Activated naive CD8-positive, alpha-beta T cell treated with anti-CD3 and anti-CD28 coated beads, Interleukin-2, amount 50 U/mL, for 16 hours (primary cell): Measurements from ENCODE around the gene COMT.
"Not testable (repeated sequence)": the region's sequence is repeated elsewhere in the genome, so short reads cannot be mapped to it uniquely, and the experiment has no call there.

Source experiments
- DNase-seq: peaks from one replicate; pipeline ENCODE4 v3.0.0-alpha.2; 2020; ENCODE audit warnings: low read depth, low spot score

COMT gene

DNA sequence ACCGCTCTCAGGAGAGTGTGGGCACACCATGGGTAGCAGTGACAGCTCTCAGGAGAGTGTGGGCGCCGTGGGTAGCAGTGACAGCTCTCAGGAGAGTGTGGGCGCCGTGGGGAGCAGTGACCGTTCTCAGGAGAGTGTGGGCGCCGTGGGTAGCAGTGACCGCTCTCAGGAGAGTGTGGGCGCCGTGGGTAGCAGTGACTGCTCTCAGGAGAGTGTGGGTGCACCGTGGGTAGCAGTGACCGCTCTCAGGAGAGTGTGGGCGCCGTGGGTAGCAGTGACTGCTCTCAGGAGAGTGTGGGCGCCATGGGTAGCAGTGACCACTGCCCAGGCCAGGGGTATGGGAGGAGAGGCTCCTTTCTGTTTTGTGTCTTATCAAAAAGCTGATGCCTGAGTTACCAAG is 33.7 kb upstream of the COMT start:
- not testable (repeated sequence) for DNase-seq

DNA sequence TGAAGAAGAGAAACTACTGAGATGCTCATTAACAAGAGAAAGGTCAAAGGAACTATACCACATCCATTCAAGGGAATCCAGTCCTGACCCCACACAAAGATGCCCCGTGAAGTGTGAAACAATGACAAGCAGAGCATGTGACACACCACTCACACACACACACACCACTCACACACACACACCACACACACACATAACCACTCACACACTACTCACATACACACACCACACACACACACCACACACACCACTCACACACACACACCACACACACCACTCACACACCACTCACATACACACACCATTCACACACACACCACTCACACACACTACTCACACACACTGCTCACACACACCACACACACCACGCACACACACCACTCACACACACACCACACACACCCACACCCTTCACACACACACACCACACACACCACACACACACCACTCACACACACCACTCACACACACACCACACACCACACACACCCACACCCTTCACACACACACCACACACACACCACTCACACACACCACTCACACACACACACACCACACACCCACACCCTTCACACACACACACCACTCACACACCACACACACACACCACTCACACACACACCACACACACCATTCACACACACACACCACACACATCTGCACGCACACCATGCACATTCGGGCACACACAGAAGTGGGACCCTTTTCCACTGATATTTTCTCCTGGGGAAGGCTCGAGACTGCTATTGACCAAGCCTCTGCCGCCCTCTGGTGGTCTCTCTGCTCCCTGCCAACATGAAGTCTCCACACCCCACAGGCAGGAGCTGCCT is 32.0 kb upstream of the COMT start:
- DNase-seq: peak; percentile 71

DNA sequence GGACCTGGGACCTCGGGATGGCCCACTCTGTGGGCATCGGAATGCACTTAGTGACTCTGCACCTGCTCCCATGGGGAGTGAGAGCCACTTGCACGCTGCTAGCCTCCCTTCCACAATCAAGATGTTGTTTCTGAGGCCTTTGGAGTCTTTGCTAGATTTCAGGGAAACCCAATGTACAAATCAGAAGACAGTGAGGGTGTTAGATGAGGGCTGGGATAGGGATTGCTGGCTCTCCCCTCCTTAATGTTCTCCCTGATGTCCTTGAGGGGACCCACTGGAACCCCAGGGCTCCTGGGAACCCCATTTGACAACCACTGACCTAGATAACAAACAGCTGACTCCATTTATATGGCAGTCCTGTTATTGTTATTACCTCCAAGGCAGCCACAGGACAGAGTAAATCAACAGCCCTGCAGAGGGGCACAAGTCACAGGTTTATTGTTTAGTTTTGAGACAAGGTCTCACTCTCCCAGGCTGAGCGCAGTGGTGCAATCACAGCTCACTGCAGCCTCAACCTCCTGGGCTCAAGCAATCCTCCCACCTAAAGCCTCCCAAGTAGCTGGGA is 31.3 kb upstream of the COMT start:
- no peak for DNase-seq

GRCh38 chr22:19911540-19912270 is 29.9 kb upstream of the COMT start:
- no peak for DNase-seq

DNA sequence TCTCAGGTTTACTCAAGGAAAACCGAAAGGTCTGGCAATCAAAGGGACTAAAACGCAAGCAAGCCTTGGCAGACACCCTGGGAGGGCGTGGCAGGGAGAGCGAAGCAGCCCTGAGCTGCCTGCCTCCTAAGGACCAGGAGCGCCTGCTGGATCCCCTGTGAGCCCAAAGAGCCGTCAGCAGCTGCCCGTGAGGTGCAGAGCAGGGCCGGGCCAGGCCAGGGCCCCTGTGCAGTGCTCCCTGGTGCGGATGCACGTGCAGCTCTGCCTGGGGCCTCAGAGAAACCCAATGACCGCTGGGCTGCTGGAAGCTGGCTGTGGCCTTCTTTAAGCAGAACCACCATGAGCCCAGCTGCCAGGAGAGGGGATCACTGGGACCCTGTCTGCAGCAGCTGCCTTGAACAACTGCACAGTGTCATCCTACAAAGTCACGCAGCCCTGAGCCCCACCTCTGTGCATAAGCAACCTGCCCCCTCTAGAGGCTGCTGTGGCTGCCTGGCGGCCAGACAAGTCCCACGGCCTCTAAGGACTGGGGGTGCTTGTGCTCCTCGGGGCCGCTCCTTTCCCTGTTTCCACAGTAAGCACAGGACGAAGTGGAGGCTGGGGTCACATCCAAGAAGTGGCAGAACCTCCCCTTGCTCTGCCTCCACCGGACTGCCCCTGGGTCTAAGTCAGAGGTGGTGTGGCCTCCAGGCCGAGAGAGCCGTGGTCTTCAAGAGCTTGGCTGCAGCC is 29.1 kb upstream of the COMT start:
- no peak for DNase-seq

DNA sequence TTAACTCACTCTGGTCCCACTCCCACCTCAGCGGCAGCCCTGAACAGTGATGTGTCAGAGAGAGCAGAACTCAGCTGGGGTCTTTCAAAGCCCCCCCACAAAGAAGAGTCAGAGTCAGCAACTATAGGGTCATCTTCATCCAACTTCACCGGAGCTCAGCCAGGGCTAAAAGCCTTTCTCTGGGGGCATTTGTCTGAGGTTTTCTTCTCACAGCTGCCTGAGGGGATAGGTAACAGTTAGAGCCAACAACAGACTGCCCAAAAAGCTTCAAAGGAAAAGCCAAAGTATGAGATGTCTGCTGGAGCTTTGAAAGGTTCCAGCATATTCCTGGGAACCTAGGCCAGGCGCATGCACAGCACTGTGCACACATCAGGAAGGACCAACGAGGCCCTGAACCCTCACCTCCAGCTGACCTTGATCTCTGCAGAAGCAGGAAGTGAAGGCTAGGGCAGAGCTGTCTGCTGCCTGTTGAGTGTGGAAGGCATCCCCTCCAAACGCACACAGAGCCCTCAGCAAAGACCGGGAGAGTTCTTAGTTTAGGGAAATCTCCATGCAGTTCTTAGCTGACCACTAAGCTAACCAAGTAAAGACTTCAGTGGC is 28.1 kb upstream of the COMT start:
- DNase-seq: no peak

GRCh38 chr22:19914201-19914943 is 27.2 kb upstream of the COMT start:
- no peak for DNase-seq

GRCh38 chr22:19915287-19915954 is 26.2 kb upstream of the COMT start:
- DNase-seq: no peak

DNA sequence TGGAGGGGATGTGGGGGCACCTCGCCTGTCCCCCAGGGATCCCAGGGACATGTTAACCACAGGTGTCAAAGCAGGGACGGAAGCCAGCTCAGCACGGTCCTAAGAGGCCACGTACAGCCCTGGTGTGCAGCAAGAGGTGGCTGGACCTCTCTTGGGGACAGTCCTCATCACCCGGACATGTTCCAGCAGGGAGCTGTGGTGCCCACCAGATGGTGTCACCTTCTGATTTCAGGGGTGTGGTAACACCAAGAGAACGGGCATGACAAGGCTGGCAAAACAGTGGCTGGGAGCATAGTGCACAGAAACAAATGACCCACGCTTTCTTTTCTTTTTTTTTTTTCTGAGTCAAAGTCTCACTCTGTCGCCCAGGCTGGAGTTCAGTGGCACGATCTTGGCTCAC is 25.6 kb upstream of the COMT start:
- DNase-seq: no peak

DNA sequence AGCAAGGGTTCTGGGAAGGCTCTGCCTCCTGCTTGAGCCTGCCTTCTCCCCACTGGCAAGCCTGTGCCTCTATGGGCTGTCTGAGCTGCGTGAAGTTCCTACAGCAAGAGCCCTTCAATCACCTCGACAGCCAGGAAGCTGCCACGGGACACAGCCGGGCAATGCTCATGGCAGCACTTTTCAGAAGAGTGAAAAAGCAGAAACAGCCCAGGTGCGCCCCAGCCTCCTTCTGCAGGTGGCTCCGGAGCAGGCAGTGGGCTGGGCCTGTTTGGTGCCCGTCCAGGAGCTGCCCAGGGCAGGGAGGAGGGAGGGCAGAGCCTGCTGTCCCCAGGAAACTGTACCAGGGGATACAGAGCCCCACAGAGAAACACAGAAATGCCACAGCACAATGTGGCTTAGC is 24.6 kb upstream of the COMT start:
- no peak for DNase-seq

DNA sequence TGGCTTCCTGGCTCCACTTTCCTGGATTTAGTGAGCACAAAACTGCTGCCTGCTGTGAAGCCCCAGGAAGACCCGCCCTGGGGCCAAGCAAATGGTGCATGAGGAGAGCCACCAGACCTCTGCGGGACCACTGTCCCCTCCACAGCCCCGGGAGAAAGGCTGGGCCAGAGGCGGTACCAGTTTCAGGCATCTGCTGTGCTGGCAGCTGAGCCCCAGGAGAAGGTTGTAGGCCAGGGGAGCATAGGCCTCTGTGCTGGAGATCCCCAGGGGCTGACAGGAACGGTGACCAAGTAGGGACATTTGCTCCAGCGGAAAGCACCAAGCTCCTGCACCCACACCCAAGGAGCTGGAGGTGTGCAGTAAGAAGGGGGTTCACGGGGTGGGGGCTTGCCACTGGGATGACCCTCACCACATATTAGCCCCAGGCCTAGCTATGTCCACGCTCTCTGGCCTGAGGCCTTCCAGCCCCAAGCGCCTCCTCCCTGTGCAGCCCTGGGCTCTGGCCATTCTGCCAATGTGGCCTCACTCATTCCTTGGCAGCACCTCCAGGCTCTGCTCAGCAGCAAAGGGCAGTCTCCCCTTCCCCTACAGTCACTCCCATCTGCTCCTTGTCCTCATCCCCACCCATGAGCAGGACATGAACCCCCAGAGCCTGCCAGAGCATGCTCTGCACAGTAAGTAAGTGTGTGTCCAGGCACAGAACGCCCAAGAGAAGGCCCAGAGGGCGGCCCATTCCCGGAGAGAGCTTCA is 24.0 kb upstream of the COMT start:
- DNase-seq: no peak

DNA sequence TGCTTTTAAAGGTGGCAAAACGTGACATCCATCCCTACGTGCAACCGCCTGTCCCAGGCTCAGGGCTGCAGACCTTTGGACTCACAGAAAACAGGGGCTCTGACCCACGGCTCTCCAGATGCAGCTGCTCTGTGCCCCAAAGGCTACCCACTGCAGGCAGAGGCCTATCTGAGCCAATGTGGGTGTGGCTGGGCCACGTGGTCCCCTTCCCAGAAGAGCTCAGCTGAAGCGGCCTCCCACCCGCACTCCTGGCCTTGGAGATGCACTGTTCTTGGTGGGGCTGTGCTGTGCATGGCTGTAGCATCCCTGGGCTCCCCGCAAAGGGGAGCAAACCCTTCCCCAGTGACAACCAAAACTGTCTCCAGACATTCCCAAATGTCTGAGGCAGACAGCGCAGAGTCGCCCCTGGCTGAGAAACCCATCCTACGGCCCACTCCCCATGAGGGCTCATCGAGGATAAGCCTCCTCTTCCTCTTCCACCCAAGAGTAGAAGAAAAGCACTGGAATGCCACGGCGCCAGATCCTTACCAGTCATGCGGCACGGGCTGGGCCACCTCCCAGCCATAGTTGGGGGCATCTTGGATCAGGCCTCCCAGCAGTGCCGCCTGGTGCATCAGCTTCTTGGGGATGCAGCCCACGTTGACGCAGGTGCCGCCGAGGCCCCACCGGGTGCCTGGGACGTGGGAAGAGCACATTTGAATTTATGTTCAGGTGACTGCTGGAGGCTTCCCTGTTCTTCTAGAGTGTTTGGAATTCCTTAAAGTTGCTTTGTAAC is 23.1 kb upstream of the COMT start:
- DNase-seq: no peak

GRCh38 chr22:19919701-19920363 is 21.7 kb upstream of the COMT start:
- no peak for DNase-seq

DNA sequence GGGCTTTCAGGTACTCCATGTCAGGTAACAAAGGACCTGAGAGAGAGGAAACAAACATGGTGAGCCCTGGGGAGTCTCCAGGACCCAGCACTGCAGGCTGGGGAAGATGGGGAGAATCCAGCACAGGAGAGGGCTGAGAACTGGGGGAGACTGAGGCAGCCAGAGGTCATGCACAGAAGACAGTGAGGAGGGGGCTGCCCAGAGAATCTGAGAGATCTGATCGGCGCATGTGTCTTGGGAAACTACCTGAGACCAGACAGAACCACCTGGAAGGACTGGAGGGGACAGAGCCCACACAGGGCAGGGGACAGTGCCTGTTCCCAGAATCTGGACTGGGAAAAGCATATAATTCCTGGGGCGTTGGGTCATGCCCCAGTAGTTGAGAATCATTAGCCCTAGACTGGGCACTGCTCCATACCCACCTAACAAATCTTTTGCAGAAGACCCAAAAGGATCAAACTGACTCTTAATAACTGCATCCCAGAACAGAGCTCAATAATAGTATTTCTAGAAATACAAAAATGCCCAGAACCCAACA is 20.0 kb upstream of the COMT start:
- DNase-seq: no peak

- DNase-seq: no peak
Observed at GRCh38 chr22:19923914-19924513, 17.6 kb upstream of the COMT start.

DNA sequence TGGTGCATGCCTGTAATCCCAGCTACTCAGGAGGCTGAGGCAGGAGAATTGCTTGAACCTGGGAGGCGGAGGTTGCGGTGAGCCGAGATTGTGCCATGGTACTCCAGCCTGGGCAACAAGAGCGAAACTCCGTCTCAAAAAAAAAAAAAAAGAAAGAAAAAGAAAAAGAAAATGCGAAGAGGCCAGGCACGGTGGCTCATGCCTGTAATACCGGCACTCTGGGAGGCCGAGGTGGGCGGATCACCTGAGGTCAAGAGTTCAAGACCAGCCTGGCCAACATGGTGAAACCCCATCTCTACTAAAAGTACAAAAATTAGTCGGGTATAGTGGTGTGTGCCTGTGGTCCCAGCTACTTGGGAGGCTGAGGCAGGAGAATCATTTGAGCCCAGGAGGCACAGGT is 15.5 kb upstream of the COMT start:
- DNase-seq: not testable (repeated sequence)

GRCh38 chr22:19927696-19928095 is 13.9 kb upstream of the COMT start:
- no peak for DNase-seq

- no peak for DNase-seq
Observed at GRCh38 chr22:19928207-19928606, 13.4 kb upstream of the COMT start.
